Transverse colon (tissue), 4 donors: ENCODE results near the gene MBTPS1. TPM values are rescaled to one million over a fixed set of nuclear protein-coding genes. Genes with fewer than 3 reads are reported as not detected.

ENCODE experiments used
- DNase-seq: peaks from one replicate; pipeline ENCODE4 v3.0.0-alpha.2; 2019
- H3K27ac ChIP-seq, 4 donors: fragments of 200-600 bp; sonication (generic); 2 replicates each; pipeline ENCODE4 v1.5.1; 2016 to 2018; ENCODE audit warnings: inconsistent platforms in 4 of 4
- H3K27me3 ChIP-seq: fragments of 200-600 bp; sonication (generic); 2 replicates; pipeline ENCODE4 v1.5.1; 2017; ENCODE audit warnings: inconsistent platforms
- H3K36me3 ChIP-seq, 4 donors: fragments of 200-600 bp; sonication (generic); 2 replicates each; pipeline ENCODE4 v1.5.1; 2017 to 2019; ENCODE audit warnings: inconsistent platforms in 4 of 4
- H3K4me1 ChIP-seq, 4 donors: fragments of 200-600 bp; sonication (generic); 2 replicates each; pipeline ENCODE4 v1.5.1; 2017 to 2020; ENCODE audit warnings: inconsistent platforms in 4 of 4
- H3K4me3 ChIP-seq, 4 donors: fragments of 200-600 bp; sonication (generic); 1 replicate in 1 of 4; 2 replicates in 3 of 4; pipeline versions ENCODE4 v1.5.1 to v1.6.1; 2017 to 2019; ENCODE audit warnings: inconsistent platforms in 4 of 4
- H3K9me3 ChIP-seq, 2 donors: fragments of 200-600 bp; sonication (generic); 2 replicates each; pipeline ENCODE4 v1.5.1; 2017 to 2019; ENCODE audit warnings: inconsistent platforms in 2 of 2
- CTCF ChIP-seq, 5 experiments: fragments of 200-600 bp in 3 of 5; fragments of 450-650 bp in 2 of 5; sonication (generic) in 3 of 5; IDR thresholded peaks; 1 replicate in 2 of 5; 2 replicates in 3 of 5; pipeline ENCODE4 v1.5.1; 2016 to 2017; ENCODE audit warnings: antibody characterized with exemption in 5 of 5, inconsistent platforms in 3 of 5, mild to moderate bottlenecking in 2 of 5, moderate library complexity in 1 of 5
- EP300 ChIP-seq: sonication (generic); formaldehyde crosslinking; IDR thresholded peaks from one replicate; pipeline ENCODE4 v1.6.1; 2017; ENCODE audit warnings: antibody characterized with exemption, low read depth
- POLR2A ChIP-seq: fragments of 450-650 bp; IDR thresholded peaks from one replicate; pipeline ENCODE4 v1.6.1; 2016; ENCODE audit warnings: antibody characterized with exemption, mild to moderate bottlenecking, moderate library complexity
- POLR2AphosphoS5 ChIP-seq, 3 donors: sonication (generic); formaldehyde crosslinking; IDR thresholded peaks; one replicate each; pipeline ENCODE4 v1.6.1; 2016; ENCODE audit warnings: antibody characterized with exemption in 3 of 3
- WGBS, 2 donors: methylation state at CpG; one replicate each; pipeline ENCODE4 v1.1.5; 2018; ENCODE audit warnings: low coverage in 1 of 2; 5-methylcytosine and 5-hydroxymethylcytosine counted together
- in situ Hi-C, 4 donors: fragments of 200-750 bp; cut with MboI; loops; one replicate each; pipeline versions ENCODE4 v1.15.0 to v1.15.1; 2017; ENCODE audit warnings: low sequenced_read_pairs in 3 of 4, low pct_ligation_motif_present in 1 of 4, low pct_unique_long_range_greater_than_20kb in 1 of 4
- intact Hi-C: fragments of 100-400 bp; cut with DNase I; formaldehyde crosslinking; loops from one replicate; pipeline ENCODE4 v1.15.1; 2023; ENCODE audit warnings: low total_unique reads
- total RNA-seq, 4 donors: library from RNA; depleted of rRNA; stranded (reverse); fragments of >200 nt; gene quantifications; one replicate each; pipeline ENCODE4 v1.1.0, GENCODE V29; 2016

MBTPS1 gene
- total RNA-seq, 4 donors from 2014 or later = 53.7 to 110 (median 97.0) TPM

DNA sequence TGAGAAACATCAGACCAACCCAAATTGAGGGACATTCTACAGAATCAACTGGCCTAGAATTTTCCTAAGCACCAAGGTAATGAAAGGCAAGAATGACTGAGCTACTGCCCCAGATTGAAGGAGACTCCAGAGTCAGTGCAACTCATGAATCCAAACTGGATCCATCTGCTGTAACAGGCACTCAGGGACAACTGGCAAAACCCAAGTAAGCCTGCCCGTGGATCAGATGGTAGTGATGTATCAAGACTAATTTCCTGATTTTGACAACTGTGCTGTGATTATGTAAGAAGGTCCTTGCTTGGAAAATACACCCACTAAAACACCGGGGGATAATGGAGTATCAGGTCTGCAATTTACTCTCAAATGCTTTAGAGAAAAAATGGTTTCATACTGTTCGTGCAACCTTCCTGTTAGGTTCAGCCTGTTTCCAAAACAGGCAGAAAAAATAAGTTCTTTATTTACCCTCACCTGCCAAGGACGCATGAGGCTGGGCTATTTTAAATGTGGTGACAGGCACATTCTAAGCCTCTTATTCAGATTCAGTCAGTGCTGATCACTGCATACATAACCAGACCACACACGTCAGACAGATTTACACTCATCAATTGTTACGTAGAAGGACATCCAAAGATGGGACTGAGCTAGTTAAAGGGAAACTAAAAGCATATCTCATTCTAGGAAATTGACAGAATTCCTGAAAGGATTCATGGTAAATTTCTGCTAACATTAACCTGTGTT, 7.0 kb downstream of the MBTPS1 start:
- WGBS, 2 donors = 68 to 70% methylated on average over 4 to 6 of the region's 6 CpGs
- H3K27ac ChIP-seq = no peak overlapping the region
- peaks cover under 1 to 22% (median 4%) of the 10 kb centered on the region in 4 donors for H3K4me1 ChIP-seq
- in situ Hi-C loops (loop anchor here in 1 of 4 donors (25.0 kb wide), 1 partner anchor 378 kb away; no protein-coding TSS in a partner anchor), intact Hi-C loops (no loop called here)
- H3K36me3 ChIP-seq = peaks cover 0 to 5% (median 2%) of the 10 kb centered on the region in 4 donors
- no peak overlapping the region for H3K4me3 ChIP-seq
- no peak for DNase-seq
- no peaks in the 10 kb centered on the region for H3K27me3 ChIP-seq
- no peaks in the 10 kb centered on the region for H3K9me3 ChIP-seq
- no peak for TF ChIP-seq CTCF (IDR thresholded peaks at IDR 0.05)
- no peak for TF ChIP-seq POLR2A
- no peak for TF ChIP-seq POLR2AphosphoS5 (IDR thresholded peaks at IDR 0.05)
- TF ChIP-seq EP300 = no peak

GRCh38 chr16:84107921-84108320, 8.8 kb downstream of the MBTPS1 start:
- no peaks in the 10 kb centered on the region for H3K9me3 ChIP-seq
- intact Hi-C loops = no loop called here
- H3K36me3 ChIP-seq = peaks cover 0 to 5% (median 2%) of the 10 kb centered on the region in 4 donors
- no peaks in the 10 kb centered on the region for H3K27me3 ChIP-seq
- H3K27ac ChIP-seq = no peak overlapping the region
- H3K4me3 ChIP-seq = no peak overlapping the region
- no peak for DNase-seq
- 81% methylated on average over 2 of the region's 2 CpGs; no CpG with 5 or more reads in 1 of the 2 donors for WGBS, 2 donors
- TF ChIP-seq POLR2A = no peak
- TF ChIP-seq CTCF (IDR thresholded peaks at IDR 0.05) = no peak
- TF ChIP-seq POLR2AphosphoS5 (IDR thresholded peaks at IDR 0.05) = no peak
- no peak for TF ChIP-seq EP300
- in situ Hi-C loops = loop anchor here in 1 of 4 donors (25.0 kb wide), 1 partner anchor 379 kb away; no protein-coding TSS in a partner anchor
- H3K4me1 ChIP-seq = peaks cover 6 to 26% (median 11%) of the 10 kb centered on the region in 4 donors

DNA sequence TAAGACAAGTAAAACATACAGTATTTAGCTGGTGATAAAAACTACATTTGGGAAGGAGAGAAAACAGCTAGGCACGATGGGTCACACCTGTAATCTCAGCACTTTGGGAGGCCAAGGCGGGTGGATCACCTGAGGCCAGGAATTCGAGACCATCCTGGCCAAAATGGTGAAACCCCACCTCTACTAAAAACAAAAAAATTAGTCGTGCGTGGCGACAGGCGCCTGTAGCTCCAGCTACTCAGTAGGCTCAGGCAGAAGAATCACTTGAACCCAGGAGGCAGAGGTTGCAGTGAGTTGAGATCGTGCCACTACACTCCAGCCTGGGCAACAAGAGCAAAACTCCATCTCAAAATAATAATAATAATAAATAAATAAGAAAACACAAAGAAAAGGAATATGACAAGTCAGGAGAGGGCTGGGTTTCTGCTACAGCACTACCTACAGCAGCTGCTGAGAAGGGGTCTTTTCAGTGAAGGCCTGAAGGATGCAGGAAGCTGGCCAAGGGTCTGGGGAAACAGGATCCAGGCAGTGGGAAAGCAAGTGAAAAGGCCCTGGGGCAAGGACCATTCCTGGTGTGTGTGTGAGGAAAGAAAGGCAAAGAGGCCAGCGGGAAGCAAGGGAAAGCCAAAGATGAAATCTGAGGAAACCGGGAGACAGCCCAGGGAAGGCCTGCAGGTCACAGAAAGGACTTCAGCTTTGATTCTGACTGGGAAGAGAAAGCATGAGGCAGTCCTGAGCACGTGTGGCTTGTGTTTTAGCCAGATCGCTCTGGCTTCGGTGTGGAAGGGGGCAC, 10.6 kb downstream of the MBTPS1 start:
- Histone ChIP-seq H3K4me1 (peaks cover 6 to 26% (median 11%) of the 10 kb centered on the region in 4 donors), H3K36me3 (peaks cover 0 to 12% (median 6%) of the 10 kb centered on the region in 4 donors), H3K27me3 (no peaks in the 10 kb centered on the region), H3K4me3 (no peak overlapping the region), H3K9me3 (no peaks in the 10 kb centered on the region), H3K27ac (no peak overlapping the region)
- WGBS, 2 donors = 88 to 98% methylated on average over 9 to 13 of the region's 13 CpGs
- DNase-seq = no peak
- intact Hi-C loops (no loop called here), in situ Hi-C loops (loop anchor here in 1 of 4 donors (25.0 kb wide), 1 partner anchor 381 kb away; no protein-coding TSS in a partner anchor)
- TF ChIP-seq CTCF (IDR thresholded peaks at IDR 0.05) = no peak
- no peak for TF ChIP-seq EP300
- TF ChIP-seq POLR2A = no peak
- TF ChIP-seq POLR2AphosphoS5 (IDR thresholded peaks at IDR 0.05) = no peak

GRCh38 chr16:84105301-84105815, 11.4 kb downstream of the MBTPS1 start:
- H3K27ac ChIP-seq = no peak overlapping the region
- no peaks in the 10 kb centered on the region for H3K9me3 ChIP-seq
- H3K4me3 ChIP-seq = no peak overlapping the region
- WGBS, 2 donors = 79 to 85% methylated on average over 4 to 12 of the region's 12 CpGs
- H3K27me3 ChIP-seq = no peaks in the 10 kb centered on the region
- TF ChIP-seq EP300 (no peak), CTCF (IDR thresholded peaks at IDR 0.05) (no peak), POLR2AphosphoS5 (IDR thresholded peaks at IDR 0.05) (no peak), POLR2A (no peak)
- peaks cover 6 to 20% (median 11%) of the 10 kb centered on the region in 4 donors for H3K4me1 ChIP-seq
- in situ Hi-C loops (loop anchor here in 1 of 4 donors (25.0 kb wide), 1 partner anchor 382 kb away; no protein-coding TSS in a partner anchor), intact Hi-C loops (no loop called here)
- peaks cover 0 to 13% (median 6%) of the 10 kb centered on the region in 4 donors for H3K36me3 ChIP-seq
- DNase-seq = no peak
